ENCODE data around the gene HPSE. TPM values are rescaled to one million over a fixed set of nuclear protein-coding genes. Genes with fewer than 3 reads are reported as not detected.

HPSE gene
- total and polyA plus RNA-seq, 2 donors (not counting 1 experiment from before 2014, with no cell fraction given), result 1.3 to 2.6 TPM

DNA sequence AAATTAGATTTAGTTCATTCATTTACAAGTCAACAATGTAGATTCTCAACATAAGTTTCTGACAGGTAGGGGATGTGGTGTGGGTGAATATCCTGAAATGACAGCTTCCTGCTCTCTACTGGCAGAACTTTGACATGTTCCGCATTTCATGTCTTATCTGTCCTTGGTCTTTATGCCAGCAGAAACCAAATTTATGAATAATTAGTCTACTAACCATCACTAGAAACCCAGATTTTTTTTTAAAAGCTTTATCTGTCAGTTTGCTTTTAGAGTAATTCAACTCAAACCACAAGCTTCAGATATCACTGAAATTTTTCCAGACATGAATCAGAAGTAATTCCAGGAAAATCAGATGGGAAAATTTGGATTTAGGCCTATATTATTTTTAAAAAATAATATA is 68.0 kb downstream of the HPSE start:
- DNase-seq (peak; percentile 38), ATAC-seq (ENCODE audit: low read depth) (no peak)
- no peaks in the 10 kb centered on the region for H3K9me3 Mint-ChIP-seq (ENCODE audit: insufficient read depth)
- intact Hi-C loops (cut with micrococcal nuclease), result no loop called here
- no peak overlapping the region for H3K27ac Mint-ChIP-seq
- no peak overlapping the region for H3K4me2 ChIP-seq (replicated peaks; ENCODE audit: low read depth, low read length, poor library complexity, severe bottlenecking)
- H3K27me3 Mint-ChIP-seq, result no peaks in the 10 kb centered on the region
- H3K27ac ChIP-seq (ENCODE audit: low read length in 2 of 2), result no peak overlapping the region
- H3K79me2 ChIP-seq (ENCODE audit: control insufficient read depth, insufficient read depth, low read length), result no peaks in the 10 kb centered on the region
- no peaks in the 10 kb centered on the region for H3K9me3 ChIP-seq (ENCODE audit: control extremely low read depth in 1 of 3, control insufficient read depth in 2 of 3, insufficient read depth in 1 of 3, low read length in 2 of 3)
- no peak for TF ChIP-seq EZH2 (IDR thresholded peaks at IDR 0.05; ENCODE audit: borderline replicate concordance, insufficient read depth, low read depth, low read length, poor library complexity, severe bottlenecking)
- TF ChIP-seq, protein P1, sequence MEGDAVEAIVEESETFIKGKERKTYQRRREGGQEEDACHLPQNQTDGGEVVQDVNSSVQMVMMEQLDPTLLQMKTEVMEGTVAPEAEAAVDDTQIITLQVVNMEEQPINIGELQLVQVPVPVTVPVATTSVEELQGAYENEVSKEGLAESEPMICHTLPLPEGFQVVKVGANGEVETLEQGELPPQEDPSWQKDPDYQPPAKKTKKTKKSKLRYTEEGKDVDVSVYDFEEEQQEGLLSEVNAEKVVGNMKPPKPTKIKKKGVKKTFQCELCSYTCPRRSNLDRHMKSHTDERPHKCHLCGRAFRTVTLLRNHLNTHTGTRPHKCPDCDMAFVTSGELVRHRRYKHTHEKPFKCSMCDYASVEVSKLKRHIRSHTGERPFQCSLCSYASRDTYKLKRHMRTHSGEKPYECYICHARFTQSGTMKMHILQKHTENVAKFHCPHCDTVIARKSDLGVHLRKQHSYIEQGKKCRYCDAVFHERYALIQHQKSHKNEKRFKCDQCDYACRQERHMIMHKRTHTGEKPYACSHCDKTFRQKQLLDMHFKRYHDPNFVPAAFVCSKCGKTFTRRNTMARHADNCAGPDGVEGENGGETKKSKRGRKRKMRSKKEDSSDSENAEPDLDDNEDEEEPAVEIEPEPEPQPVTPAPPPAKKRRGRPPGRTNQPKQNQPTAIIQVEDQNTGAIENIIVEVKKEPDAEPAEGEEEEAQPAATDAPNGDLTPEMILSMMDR (IDR thresholded peaks at IDR 0.05), result no peak
- no peak overlapping the region for H2AFZ ChIP-seq (ENCODE audit: insufficient read depth, low read depth, low read length, poor library complexity, severe bottlenecking)
- POLR2A ChIA-PET, result no interaction called here
- no peak overlapping the region for H3K4me3 Mint-ChIP-seq
- H3K4me1 Mint-ChIP-seq, result peaks cover 17% of the 10 kb centered on the region
- no peak overlapping the region for H3K9ac ChIP-seq (ENCODE audit: low read length)
- peaks cover 0 to 12% of the 10 kb centered on the region in 2 donors for H3K4me1 ChIP-seq (ENCODE audit: control insufficient read depth in 2 of 2, insufficient read depth in 2 of 2, low read length in 2 of 2)
- H3K36me3 ChIP-seq (replicated peaks in 1 of 2; ENCODE audit: control extremely low read depth in 1 of 2, control insufficient read depth in 1 of 2, extremely low read depth in 1 of 2, insufficient read depth in 2 of 2, low read length in 1 of 2), result peaks cover 5 to 38% of the 10 kb centered on the region in 2 experiments
- no CpG with 5 or more reads among the region's 1 CpG for WGBS (ENCODE audit: insufficient coverage)
- no peaks in the 10 kb centered on the region for H4K20me1 ChIP-seq (ENCODE audit: control insufficient read depth, insufficient read depth, low read length, poor library complexity, severe bottlenecking)
- H3K4me3 ChIP-seq (ENCODE audit: control extremely low read depth in 1 of 5, extremely low read depth in 1 of 5, insufficient read depth in 1 of 5, low read depth in 2 of 5, low read length in 4 of 5), result no peak overlapping the region
- no peaks in the 10 kb centered on the region for H3K27me3 ChIP-seq (replicated peaks in 1 of 4; ENCODE audit: control extremely low read depth in 1 of 4, control insufficient read depth in 3 of 4, insufficient read depth in 4 of 4, low read length in 3 of 4)
- CTCF ChIA-PET, result interaction anchor here (0.7 to 3.5 kb wide), 12 partner anchors 10 to 212 kb away, joined by 3 to 34 read pairs (median 3); partner anchors contain the start of gene COQ2

DNA sequence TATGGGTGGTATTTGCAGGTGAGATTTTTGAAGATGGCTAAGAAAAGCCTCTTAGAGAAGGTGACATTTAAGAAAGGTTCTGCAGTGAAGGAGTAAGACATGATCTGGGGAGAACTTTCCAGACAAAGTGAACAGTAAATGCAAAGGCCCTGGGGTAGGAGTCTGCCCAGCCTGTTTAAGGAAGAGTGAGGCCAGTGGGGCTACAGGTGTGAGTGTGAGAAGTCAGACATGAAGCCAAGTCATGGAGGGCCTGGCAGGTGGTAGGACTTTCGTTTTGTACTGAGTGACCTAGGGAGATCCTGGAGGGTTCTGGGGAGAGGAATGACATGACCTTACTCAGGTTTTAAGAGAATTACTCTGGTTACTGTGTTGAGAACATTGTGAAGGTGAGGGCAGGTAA is 71.5 kb downstream of the HPSE start:
- H3K36me3 ChIP-seq (replicated peaks in 1 of 2; ENCODE audit: control extremely low read depth in 1 of 2, control insufficient read depth in 1 of 2, extremely low read depth in 1 of 2, insufficient read depth in 2 of 2, low read length in 1 of 2), result peaks cover 0 to 23% of the 10 kb centered on the region in 2 experiments
- WGBS (ENCODE audit: insufficient coverage), result 100% methylated on average over 1 of the region's 1 CpG
- H3K4me1 Mint-ChIP-seq, result peaks cover 29% of the 10 kb centered on the region

More for the DNA sequence above, 71.5 kb downstream of the HPSE start:
- Mint-ChIP-seq H3K27ac (no peak overlapping the region), H3K27me3 (no peaks in the 10 kb centered on the region), H3K4me3 (no peak overlapping the region), H3K9me3 (ENCODE audit: insufficient read depth) (no peaks in the 10 kb centered on the region)
- DNase-seq (no peak), ATAC-seq (ENCODE audit: low read depth) (no peak)
- intact Hi-C loops (cut with micrococcal nuclease), result no loop called here
- H3K9ac ChIP-seq (ENCODE audit: low read length), result no peak overlapping the region
- H4K20me1 ChIP-seq (ENCODE audit: control insufficient read depth, insufficient read depth, low read length, poor library complexity, severe bottlenecking), result no peaks in the 10 kb centered on the region
- no peak overlapping the region for H3K4me3 ChIP-seq (ENCODE audit: control extremely low read depth in 1 of 5, extremely low read depth in 1 of 5, insufficient read depth in 1 of 5, low read depth in 2 of 5, low read length in 4 of 5)
- no peak overlapping the region for H3K27ac ChIP-seq (ENCODE audit: low read length in 2 of 2)
- no peaks in the 10 kb centered on the region for H3K27me3 ChIP-seq (replicated peaks in 1 of 4; ENCODE audit: control extremely low read depth in 1 of 4, control insufficient read depth in 3 of 4, insufficient read depth in 4 of 4, low read length in 3 of 4)
- H3K4me2 ChIP-seq (replicated peaks; ENCODE audit: low read depth, low read length, poor library complexity, severe bottlenecking), result no peak overlapping the region
- ChIA-PET POLR2A (no interaction called here), CTCF (interaction anchor here (0.8 to 5.7 kb wide), 12 partner anchors 10 to 208 kb away, joined by 3 to 105 read pairs (median 24); partner anchors contain the start of genes COQ2 and PLAC8)
- TF ChIP-seq, protein P1 (IDR thresholded peaks at IDR 0.05), result no peak
- TF ChIP-seq EZH2 (IDR thresholded peaks at IDR 0.05; ENCODE audit: borderline replicate concordance, insufficient read depth, low read depth, low read length, poor library complexity, severe bottlenecking), result no peak
- peaks cover 4% of the 10 kb centered on the region for H3K79me2 ChIP-seq (ENCODE audit: control insufficient read depth, insufficient read depth, low read length)
- H3K9me3 ChIP-seq (ENCODE audit: control extremely low read depth in 1 of 3, control insufficient read depth in 2 of 3, insufficient read depth in 1 of 3, low read length in 2 of 3), result no peaks in the 10 kb centered on the region
- peaks cover 20 to 32% of the 10 kb centered on the region in 2 donors for H3K4me1 ChIP-seq (ENCODE audit: control insufficient read depth in 2 of 2, insufficient read depth in 2 of 2, low read length in 2 of 2)
- H2AFZ ChIP-seq (ENCODE audit: insufficient read depth, low read depth, low read length, poor library complexity, severe bottlenecking), result no peak overlapping the region
